GM18870 (cell line): ENCODE results near the gene SLC7A10.
"Not testable (repeated sequence)": the region's sequence is repeated elsewhere in the genome, so short reads cannot be mapped to it uniquely, and the experiment has no call there.

Experiments used
- ATAC-seq: cut with Tn5 transposase; IDR thresholded peaks from one replicate; pipeline ENCODE4 v1.9.1; 2021; ENCODE audit warnings: moderate library complexity; ENCODE audit not compliant: unreplicated experiment

Gene SLC7A10

GRCh38 chr19:33219261-33219815 lies 6.3 kb downstream of the SLC7A10 start:
- no peak for ATAC-seq

GRCh38 chr19:33217881-33218280 lies 7.8 kb downstream of the SLC7A10 start:
- ATAC-seq: no peak

- ATAC-seq: no peak
Observed at GRCh38 chr19:33216198-33216830, 9.3 kb downstream of the SLC7A10 start.

GRCh38 chr19:33215438-33216197 lies 10.0 kb downstream of the SLC7A10 start:
- no peak for ATAC-seq

- ATAC-seq: no peak
Observed at GRCh38 chr19:33214596-33214995, 11.1 kb downstream of the SLC7A10 start.

- no peak for ATAC-seq
Observed at GRCh38 chr19:33212436-33213172, 13.0 kb downstream of the SLC7A10 start.

- no peak for ATAC-seq
Observed at GRCh38 chr19:33211794-33212435, 13.7 kb downstream of the SLC7A10 start.

GRCh38 chr19:33210266-33210940 lies 15.2 kb downstream of the SLC7A10 start:
- no peak for ATAC-seq

GRCh38 chr19:33209850-33210230 lies 15.8 kb downstream of the SLC7A10 start:
- ATAC-seq: not testable (repeated sequence)

GRCh38 chr19:33208904-33209849 lies 16.5 kb downstream of the SLC7A10 start:
- no peak for ATAC-seq

GRCh38 chr19:33208371-33208895 lies 17.2 kb downstream of the SLC7A10 start:
- no peak for ATAC-seq

GRCh38 chr19:33207903-33208302 lies 17.7 kb downstream of the SLC7A10 start:
- ATAC-seq: no peak

- ATAC-seq: no peak
Observed at GRCh38 chr19:33207040-33207620, 18.5 kb downstream of the SLC7A10 start.

GRCh38 chr19:33206261-33207039 lies 19.2 kb downstream of the SLC7A10 start:
- ATAC-seq: no peak

- no peak for ATAC-seq
Observed at GRCh38 chr19:33205531-33206260, 20.0 kb downstream of the SLC7A10 start.

- no peak for ATAC-seq
Observed at GRCh38 chr19:33205110-33205509, 20.5 kb downstream of the SLC7A10 start.
